Esophagus muscularis mucosa (tissue), 4 donors: ENCODE results near the gene CNPY2.
"Not testable (repeated sequence)": the region's sequence is repeated elsewhere in the genome, so short reads cannot be mapped to it uniquely, and the experiment has no call there.

Source experiments
- CTCF ChIP-seq, 3 experiments: fragments of 200-600 bp in 2 of 3; fragments of 450-650 bp in 1 of 3; sonication (generic) in 2 of 3; IDR thresholded peaks; one replicate each; pipeline ENCODE4 v1.5.1; 2017 to 2019; ENCODE audit warnings: antibody characterized with exemption in 3 of 3, mild to moderate bottlenecking in 2 of 3, moderate library complexity in 1 of 3
- EP300 ChIP-seq: sonication (generic); formaldehyde crosslinking; IDR thresholded peaks from one replicate; pipeline ENCODE4 v1.6.1; 2017; ENCODE audit warnings: antibody characterized with exemption
- POLR2A ChIP-seq: fragments of 450-650 bp; IDR thresholded peaks from one replicate; pipeline ENCODE4 v1.6.1; 2017; ENCODE audit warnings: antibody characterized with exemption, moderate library complexity, mild to moderate bottlenecking, low read depth
- POLR2AphosphoS5 ChIP-seq, 2 donors: sonication (generic); formaldehyde crosslinking; IDR thresholded peaks; one replicate each; pipeline ENCODE4 v1.6.1; 2017; ENCODE audit warnings: antibody characterized with exemption in 2 of 2

- TF ChIP-seq POLR2A; CTCF (IDR thresholded peaks at IDR 0.05); POLR2AphosphoS5 (IDR thresholded peaks at IDR 0.05); EP300: not testable (repeated sequence)
Measured at GRCh38 chr12:56342290-56342689, 26.5 kb upstream of the CNPY2 start.
